HG03066 (cell line): Measurements from ENCODE around the gene PHYH.
"Not testable (repeated sequence)": the region's sequence is repeated elsewhere in the genome, so short reads cannot be mapped to it uniquely, and the experiment has no call there.

ENCODE experiments used
- ATAC-seq: cut with Tn5 transposase; IDR thresholded peaks from one replicate; pipeline ENCODE4 v1.9.1; 2021; ENCODE audit warnings: low read depth; ENCODE audit not compliant: unreplicated experiment

Gene PHYH

GRCh38 chr10:13276146-13276545, 23.7 kb downstream of the PHYH start:
- ATAC-seq, result not testable (repeated sequence)

GRCh38 chr10:13272164-13272571, 27.7 kb downstream of the PHYH start:
- peak; percentile 31 for ATAC-seq

GRCh38 chr10:13271552-13272163, 28.2 kb downstream of the PHYH start:
- peak; percentile 73 for ATAC-seq

DNA sequence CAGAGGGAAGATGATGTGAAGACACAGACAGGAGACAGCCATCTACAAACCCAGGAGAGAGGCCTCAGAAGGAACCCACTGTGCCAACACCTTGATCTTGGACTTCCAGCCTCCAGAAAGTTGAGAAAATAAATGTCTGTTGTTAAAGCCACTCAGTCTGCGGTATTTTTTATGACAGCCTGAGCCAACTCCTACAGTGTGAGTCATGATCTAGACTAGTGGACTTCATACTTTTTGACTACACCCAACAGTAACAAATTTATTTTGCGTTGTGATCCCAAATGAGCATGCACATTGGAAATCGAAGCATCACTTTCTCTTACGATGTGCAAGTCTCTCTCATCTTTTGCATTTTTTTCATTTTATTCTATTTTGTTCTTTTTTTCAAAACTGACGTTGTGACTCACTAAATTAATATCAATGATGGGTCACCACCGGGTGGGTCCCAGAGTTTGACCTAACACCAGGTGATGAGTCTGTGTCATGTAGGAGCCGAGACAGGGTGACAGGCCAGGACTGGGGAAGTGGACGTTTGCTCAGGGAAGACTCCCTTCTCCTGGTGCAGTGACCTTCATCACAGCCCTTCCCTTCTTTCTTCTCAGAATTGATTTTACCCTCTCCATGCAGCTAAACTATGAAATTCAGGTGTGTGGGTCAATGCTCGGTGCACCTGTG, 28.9 kb downstream of the PHYH start:
- ATAC-seq, result no peak

GRCh38 chr10:13268841-13269240, 31.0 kb downstream of the PHYH start:
- no peak for ATAC-seq

DNA sequence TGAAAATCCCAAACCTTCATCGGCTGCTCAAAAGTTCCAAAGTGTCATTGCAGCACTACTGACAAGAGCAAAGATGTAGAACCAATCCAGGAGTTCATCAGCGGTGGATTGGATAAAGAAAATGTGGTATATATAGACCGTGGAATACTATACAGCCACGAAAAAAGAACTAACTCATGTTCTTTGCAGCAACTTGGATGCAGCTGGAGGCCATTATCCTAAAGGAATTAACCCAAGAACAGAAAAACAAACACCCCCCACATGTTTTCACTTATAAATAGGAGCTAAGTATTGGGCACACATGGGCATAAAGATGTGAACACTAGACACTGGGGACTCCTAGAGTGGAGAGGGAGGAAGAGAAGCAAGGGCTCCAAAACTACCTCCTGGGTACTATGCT, 31.6 kb downstream of the PHYH start:
- no peak for ATAC-seq

GRCh38 chr10:13263591-13263990, 36.3 kb downstream of the PHYH start:
- no peak for ATAC-seq

DNA sequence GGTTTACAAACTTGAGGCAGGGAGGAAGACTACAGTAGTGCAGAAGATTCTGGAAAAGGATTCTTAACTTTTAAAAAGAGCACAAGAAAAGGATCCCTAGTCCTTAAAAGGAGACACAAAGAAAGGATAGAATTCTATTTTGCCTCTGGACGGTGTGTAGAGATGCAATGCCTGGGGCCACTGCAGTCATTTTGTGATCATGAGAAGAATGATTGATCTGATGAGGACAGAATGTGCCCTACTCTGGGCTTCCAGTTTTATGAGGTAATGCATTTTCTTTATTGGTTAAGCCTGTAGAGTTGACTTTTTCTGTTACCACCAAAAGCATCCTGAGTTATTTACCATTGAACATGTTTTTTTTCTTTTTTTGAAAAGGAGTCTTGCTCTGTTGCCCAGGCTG, 37.4 kb downstream of the PHYH start:
- ATAC-seq, result no peak

GRCh38 chr10:13257621-13258140, 42.2 kb downstream of the PHYH start:
- no peak for ATAC-seq

- ATAC-seq, result no peak
These were observed 43.2 kb downstream of the PHYH start for GRCh38 chr10:13256627-13257026.

GRCh38 chr10:13253726-13254125, 46.1 kb downstream of the PHYH start:
- ATAC-seq, result no peak

- no peak for ATAC-seq
These were observed 52.1 kb downstream of the PHYH start for GRCh38 chr10:13247784-13248183.

DNA sequence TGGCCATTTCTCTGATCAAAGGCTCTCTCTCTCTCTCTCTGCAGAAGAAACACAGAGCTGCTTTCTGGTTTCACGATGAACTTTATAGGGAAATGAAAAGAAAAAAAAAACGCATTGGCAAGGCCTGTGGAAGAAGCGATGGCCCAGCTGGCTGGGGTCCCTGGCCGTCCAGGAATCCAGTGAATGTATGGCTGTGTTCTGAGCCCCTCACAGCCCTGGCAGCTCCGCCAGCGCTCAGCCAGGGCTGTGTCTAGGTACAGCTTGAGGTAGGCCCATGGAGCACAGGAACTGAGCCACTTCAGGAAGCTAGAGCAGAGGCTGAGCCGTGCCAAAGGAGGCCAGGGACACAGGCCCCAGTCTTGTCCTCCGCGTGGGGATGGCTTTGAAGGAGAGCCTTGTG, 52.6 kb downstream of the PHYH start:
- ATAC-seq, result no peak

DNA sequence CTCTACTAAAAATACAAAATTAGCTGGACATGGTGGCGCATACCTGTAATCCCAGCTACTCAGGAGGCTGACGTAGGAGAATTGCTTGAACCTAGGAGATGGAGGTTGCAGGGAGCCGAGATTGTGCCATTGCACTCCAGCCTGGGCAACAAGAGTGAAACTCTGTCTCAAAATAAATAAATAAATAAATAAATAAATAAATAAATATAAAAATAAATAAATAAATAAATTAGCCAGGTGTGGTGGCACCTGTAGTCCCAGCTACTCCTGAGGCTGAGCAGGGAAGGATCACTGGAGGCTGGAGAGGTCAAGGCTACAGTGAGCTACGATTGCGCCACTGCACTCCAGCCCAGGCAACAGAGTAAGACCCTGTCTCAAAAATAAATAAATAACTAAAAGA, 57.6 kb downstream of the PHYH start:
- not testable (repeated sequence) for ATAC-seq

GRCh38 chr10:13241613-13242012, 58.3 kb downstream of the PHYH start:
- ATAC-seq, result no peak

GRCh38 chr10:13239923-13240322, 59.9 kb downstream of the PHYH start:
- no peak for ATAC-seq

DNA sequence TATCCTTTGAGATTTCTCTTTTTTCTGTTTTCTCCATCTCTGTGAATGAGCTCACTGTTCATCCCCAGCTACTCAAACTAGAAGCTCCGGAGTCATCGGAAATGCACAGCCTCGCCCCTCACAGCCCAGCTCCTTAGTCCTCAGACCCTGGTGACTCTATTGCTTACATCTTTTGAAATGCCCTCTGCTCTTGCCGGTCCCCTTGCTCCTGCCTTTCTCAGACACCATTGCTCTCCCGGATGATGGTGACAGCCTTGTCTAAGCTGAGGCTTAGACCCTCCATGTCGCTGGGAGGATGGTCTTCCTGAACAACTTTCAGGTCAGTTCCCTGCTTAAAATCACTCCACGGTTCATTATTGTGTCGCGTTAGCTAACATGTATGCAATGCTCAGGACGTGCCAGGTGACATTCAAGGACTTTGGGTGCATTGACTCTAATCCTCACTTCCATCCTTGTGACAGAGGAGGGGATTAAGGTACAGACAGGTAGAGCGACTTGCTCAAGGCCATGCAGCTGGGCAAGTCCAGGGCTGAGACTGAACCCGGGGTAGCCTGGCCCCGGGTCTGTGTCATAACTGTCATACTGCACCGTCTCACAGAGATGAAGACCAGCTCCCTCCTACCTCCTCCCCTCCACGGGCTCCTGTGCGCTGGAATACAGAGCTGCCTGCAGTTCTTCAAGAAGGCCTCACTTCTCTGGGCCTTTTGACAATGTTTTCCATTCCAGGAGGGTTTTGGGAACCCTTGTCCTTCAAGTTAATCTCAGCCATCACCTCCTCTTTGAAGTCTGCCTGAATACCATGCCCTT, 61.4 kb downstream of the PHYH start:
- no peak for ATAC-seq

GRCh38 chr10:13236638-13237037, 63.2 kb downstream of the PHYH start:
- ATAC-seq, result no peak

GRCh38 chr10:13234736-13235135, 65.1 kb downstream of the PHYH start:
- ATAC-seq, result not testable (repeated sequence)

GRCh38 chr10:13234172-13234571, 65.7 kb downstream of the PHYH start, which contains the start of gene UCMA:
Gene UCMA (minus strand): TSS chr10:13234374. CDS start chr10:13234258, 116 bp downstream.
- no peak for ATAC-seq

DNA sequence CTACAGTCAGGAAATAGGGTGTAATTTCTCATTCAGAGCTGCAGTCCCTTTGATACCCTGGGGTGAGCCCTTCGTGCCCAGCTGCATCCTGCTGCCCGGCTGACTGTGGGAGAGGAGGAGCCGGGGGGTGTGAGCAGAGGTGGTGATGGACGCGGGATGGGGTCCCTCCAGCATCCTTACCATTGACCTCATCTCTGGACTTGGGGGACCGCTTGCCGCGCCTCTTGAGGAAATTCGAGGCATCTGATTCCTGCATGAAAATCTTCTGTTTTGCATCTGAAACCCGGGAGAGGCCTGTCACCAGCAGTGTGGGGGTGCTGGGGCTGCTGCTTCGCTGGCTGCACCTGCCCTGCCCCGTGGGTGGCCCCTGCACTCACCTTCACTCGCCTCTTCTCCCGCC, 66.5 kb downstream of the PHYH start:
- ATAC-seq, result no peak
